Stimulated activated CD4-positive, alpha-beta T cell treated with anti-CD3 and anti-CD28 coated beads, TNF-alpha, amount 100 ng/mL, for 1 hour (primary cell): ENCODE data around the gene PRKAA2.
"Not testable (repeated sequence)": the region's sequence is repeated elsewhere in the genome, so short reads cannot be mapped to it uniquely, and the experiment has no call there.

Experiments used
- DNase-seq, 3 donors: peaks; one replicate each; pipeline ENCODE4 v3.0.0-alpha.2; 2020; ENCODE audit warnings: low read depth in 3 of 3, low spot score in 1 of 3

The PRKAA2 gene

DNA sequence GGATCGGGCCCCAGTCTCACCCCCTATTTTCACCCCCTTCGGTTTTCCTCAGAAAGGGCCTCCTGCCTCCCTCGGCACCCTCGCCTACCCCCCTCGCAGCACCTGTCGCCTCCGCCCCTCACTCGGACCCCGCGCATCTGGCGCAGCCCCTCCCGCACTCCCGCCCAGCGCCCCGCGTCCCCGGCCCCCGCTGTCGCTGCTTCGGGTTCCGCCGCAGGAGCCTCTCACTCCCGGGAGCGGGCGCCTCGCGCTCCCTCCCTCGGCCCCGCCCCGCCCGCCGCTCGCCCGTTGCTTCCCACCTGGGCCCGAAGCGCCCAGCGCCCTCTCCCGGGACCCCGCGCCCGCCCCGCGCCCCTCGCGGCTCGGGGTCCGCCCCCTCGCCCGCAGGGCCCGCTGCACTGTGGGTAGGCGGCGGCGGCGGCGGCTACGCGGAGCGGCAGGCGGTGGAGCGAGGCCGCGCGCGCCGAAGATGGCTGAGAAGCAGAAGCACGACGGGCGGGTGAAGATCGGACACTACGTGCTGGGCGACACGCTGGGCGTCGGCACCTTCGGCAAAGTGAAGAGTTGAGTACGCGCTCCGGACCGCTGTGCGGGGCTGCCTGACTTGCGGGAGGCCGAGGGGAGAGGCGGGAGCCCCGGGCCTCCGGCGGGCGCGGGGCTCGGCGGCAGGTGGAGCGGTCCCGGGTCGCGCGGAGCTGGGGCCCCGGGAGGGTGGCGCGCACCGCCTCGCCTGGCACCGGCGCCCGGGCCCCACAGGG, at the start of gene PRKAA2:
Gene PRKAA2, plus strand, starts transcription at position 396 of the 758 bp plus-strand sequence. Its CDS starts 74 bp downstream, at position 470.
- no peak for DNase-seq

DNA sequence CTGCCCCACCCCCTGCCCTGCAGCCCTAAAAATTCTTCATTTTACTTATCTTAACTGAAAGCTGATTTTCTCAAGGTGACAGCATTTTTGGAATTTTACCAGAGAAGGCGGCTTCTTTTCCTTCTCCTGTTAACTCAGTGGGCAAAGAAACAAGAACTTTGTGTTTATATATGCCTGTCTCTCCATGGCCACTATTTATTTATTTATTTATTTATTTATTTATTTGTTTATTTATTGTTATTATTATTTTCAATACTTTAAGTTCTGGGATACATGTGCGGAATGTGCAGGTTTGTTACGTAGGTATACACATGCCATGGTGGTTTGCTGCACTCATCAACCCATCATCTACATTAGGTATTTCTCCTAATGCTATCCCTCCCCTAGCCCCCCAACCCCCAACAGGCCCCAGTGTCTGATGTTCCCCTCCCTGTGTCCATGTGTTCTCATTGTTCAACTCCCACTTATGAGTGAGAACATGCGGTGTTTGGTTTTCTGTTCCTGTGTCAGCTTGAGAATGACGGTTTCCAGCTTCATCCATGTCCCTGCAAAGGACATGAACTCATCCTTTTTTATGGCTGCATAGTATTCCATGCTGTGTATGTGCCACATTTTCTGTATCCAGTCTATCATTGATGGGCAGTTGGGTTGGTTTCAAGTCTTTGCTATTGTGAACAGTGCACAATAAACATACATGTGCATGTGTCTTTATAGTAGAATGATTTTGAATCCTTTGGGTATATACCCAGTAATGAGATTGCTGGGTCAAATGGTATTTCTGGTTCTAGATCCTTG, 49.5 kb upstream of the PRKAA2 start:
- not testable (repeated sequence) for DNase-seq

DNA sequence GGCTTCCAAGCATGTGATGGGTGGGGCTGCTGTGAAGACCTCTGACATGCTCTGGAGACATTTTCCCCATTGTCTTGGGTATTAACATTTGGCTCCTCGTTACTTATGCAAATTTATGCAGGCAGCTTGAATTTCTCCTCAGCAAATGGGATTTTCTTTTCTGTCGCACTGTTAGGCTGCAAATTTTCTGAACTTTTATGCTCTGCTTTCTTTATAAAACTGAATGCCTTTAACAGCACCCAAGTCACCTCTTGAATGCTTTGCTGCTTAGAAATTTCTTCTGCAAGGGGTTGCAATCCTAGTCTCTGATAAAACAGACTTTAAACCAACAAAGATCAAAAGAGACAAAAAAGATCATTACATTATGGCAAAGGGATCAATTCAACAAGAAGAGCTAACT, 35.0 kb upstream of the PRKAA2 start:
- DNase-seq = not testable (repeated sequence)

DNA sequence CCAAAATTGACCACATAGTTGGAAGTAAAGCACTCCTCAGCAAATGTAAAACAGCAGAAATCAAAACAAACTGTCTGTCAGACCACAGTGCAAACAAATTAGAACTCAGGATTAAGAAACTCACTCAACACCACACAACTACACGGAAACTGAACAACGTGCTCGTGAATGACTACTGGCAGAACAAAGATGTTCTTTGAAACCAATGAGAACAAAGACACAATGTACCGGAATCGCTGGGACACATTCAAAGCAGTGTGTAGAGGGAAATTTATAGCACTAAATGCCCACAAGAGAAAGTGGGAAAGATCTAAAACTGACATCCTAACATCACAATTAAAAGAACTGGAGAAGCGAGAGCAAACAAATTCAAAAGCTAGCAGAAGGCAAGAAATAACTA, 34.3 kb upstream of the PRKAA2 start:
- not testable (repeated sequence) for DNase-seq

DNA sequence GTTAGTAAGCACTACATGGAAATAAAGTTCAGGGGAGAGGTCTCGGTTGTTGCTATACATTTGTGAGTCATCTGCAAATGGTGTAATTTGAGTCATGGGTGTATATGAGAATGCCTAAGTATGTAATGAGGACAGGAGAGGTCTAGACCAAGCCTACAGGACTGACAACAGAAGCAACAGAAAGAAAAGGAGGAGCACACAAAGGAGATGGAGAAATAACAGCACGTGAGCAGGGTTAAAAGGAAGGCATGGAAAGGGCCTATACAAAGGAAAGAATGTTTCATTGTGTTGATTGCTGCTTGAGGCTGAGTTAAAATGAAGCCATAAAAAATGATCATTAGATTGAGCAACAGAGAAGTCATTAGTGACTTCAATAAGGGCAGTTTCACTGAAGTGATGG, 28.0 kb upstream of the PRKAA2 start:
- no peak for DNase-seq

DNA sequence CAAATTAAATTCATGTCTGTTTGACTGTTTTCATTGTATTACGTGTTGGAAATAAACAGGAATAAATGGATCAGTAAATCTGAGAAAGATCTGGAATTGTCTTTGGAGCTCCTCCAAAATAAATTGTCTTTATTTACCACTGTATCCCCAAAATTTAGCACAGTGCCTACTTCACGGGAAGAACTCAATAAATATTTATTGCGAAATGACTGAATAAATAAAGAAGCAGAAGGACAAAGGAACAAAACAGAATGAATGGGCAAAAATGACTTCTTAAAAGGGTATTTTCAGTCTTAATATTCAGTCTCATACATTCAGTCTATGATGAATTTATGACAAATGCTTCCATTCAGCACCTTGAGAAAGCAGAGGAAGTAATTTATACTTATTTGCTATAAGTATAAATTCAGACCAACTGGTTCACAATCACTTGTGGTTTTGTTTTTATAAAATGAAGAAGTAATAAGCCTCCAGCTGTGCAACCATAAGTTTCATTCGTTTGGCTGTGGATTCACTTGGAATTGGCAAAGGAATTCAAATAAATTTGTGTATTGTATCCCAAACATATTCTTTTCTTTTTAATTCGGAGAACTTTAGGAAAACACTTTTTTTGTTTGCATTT, 19.2 kb upstream of the PRKAA2 start:
- no peak for DNase-seq

DNA sequence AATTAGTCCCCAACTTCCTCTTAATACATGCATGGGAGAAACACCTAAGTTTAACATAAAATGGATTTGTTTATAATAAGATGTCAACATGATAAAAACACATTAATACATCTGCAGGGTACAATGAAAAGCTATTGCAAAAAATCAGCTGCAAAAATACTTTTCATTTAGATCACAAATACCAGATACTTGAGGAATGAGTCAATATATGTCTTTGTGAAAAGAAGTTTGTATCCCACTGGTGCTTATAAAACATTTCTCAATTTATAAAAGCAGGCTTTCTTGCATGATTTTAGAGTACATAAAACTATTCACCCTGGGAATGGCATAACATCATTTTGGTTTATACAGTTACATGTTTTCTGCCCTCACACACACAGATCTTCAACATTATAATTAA, 18.6 kb upstream of the PRKAA2 start:
- no peak for DNase-seq

DNA sequence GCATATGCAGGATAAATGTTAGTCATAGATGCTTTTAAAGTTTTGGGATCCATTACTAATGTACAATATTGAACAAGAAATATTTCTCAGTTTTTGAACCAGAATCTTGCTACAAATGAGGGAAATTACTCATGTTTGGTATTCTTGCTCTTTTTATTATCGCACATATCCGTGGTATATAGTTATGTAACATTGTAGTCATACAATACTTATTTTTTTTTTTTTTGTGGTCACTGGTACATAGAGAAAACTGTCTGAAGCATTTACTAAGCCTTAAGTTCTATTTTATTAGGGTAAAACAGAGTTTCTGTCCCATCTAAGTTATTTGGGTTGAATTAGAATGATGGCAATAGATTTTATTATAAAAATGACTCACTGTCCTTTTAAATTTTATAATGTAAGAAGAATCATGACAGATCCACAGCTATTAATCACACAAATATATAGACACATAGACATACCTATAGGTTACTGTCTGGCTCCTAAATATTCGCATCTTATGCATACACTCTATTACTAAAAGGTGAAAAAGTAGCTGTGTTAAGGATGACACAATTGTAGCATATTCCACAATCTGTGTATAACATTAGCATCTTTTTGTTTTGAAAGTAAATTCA, 18.0 kb upstream of the PRKAA2 start:
- DNase-seq = no peak

DNA sequence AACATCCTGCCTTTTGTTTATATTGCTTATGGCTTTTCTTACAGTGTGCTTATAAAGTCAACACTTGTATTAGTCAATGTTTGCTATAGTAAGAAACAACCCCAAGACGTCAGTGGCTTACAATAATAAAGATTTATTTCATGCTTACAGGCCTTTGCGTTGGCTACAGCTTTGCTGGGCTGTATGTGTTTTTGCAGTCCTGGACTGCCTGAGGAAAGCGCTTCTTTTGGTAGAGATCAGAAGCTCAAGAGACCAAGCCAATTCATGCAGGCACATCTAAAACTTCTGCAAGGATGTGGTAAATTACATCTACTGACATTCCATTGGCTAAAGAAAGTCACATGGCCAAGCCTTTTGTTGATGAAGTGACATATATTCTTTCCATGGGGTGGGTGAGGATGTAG, 17.5 kb upstream of the PRKAA2 start:
- no peak for DNase-seq

DNA sequence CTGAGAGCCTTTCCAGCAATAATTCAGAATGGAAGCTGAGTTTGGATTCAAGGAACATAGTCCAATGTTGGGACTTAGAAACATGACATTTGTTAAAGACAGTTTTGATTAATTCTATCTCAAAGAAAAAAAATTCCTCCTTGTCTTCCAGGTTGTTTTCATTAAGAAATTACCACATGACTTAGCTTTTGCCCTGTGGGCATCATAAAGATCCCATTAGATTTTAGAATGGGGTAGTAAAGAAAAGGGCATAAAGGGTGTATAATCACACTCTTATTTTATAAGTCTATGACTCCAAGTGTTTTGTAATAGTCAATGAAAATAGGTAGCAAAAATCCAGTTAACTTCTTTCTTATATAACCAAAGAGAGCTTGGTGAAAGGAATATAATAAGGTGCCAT, 14.3 kb upstream of the PRKAA2 start:
- DNase-seq = no peak

DNA sequence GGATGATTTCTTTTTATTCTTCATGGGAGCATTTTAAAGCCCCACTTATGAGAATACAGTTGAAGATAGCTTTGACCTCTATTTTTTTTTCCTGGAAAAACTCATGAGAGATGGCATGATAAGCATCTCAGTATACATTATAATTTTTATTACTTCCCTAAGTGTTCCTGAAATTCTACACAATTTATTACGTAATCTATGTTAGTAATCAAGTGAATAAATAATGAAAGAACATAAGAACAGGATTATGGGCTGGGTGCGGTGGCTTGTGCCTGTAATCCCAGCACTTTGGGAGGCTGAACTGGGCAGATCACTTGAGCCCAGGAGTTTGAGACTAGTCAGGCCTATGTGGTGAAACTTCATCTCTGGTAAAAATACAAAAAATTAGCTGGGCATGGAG, 13.2 kb upstream of the PRKAA2 start:
- DNase-seq = no peak

DNA sequence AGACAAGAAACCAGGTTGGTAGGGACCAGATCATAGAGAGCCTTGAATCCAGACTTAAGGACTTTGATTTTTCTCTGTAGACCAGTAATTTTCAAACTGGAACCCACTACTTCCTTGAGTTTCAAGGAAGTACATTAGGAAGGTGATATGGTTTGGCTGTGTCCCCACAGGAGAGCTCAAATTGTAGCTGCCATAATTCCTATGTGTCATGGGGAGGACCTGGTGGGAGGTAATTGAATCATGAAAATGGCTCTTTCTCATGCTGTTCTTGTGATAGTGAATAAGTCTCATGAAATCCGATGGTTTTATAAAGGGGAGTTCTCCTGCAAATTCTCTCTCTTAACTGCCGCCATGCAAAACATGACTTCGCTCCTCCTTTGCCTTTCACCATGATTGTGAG, 10.1 kb upstream of the PRKAA2 start:
- DNase-seq = no peak

DNA sequence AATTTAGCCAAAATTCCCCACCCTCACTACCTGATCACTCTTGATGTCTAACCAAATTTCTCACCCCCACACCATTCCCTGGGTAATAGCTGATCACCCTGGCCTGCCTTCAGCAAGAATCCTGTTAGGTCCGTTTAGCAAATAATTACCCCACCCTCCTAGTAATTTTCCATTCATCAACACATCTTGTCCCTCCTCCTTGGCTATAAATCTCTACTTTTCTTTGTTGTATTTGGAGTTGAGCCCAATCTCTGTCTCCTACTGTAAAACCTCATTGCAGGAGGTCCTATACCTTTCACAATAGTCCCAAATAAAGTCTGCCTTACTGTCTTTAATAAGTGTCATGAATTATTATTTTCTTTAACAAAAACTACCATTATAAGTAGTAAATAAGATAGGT, 6.9 kb upstream of the PRKAA2 start:
- DNase-seq = no peak

DNA sequence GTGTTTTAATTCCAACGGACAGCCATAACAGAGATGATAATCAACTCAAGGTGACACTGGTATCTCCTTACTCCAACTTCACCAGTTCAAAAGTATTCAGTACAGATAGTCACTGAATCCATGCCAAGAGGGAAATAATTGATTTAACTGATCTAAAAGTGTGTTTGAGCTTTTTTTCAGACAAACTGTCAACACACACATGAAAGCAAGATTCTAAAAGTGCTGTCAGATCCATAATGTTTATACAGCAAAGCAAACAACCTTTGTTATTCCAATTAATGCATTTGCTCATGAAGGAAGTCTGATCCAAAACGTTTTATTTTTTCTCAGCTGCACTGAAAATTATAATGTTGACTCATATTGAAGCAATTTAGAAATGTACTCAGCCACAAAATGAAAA, 5.9 kb upstream of the PRKAA2 start:
- no peak for DNase-seq

DNA sequence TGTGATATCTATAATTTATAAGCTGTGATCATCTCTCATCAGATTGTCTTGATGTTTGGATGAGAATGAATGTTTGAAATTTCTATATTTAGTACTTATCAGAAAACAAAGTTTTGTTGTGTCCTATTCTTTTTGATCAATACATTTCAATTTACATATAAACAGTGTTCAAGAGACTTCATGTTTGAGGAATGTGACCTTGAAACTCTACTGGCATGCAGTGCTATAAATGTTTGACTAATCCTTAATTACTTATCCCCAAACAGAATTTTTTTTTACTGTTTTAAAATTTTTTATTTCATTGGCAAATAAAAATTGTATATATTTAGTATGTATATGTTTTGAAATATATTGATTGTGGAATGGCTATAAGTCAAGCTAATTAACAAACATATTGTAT, 1.5 kb upstream of the PRKAA2 start:
- DNase-seq = no peak

DNA sequence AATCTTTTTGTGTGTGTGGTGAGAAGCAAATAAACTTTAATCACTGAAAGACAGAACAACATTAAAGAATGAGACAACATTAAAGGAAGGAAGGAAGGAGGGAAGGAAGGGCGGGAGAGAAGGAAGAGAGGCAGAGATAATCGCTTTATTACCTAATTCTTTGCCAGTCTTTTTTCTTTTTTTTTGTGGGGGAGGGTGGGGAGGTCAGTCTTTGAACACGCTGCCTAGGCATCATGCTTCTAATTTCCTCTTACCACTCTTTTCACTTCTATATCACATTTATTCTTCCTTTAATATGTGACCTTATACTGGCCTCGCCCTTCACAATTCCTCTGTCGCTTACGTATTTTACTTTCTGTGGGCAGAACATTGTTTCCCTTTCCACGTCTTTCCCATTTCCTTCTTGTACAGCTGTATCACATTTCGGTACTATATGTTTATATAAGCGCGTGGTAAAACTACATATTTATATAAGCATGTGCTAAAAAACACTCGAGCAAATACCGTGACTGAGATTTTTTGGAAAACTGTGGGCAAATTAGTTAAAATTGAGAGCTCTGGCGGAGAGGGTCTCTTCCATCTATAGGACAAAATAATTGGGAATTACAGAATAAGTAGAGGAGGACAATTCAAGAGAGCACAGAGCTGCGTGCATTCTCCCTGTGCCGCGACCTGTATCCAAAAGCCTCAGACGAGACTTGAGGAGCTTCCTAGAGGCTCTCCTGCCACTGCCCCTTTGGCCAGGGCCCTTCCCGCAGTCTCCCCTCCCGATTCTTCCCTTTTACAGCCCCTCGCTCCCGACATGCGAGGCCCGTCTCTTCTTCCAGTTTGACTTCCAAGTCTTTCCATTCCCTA, 823 bp upstream of the PRKAA2 start:
- no peak for DNase-seq

DNA sequence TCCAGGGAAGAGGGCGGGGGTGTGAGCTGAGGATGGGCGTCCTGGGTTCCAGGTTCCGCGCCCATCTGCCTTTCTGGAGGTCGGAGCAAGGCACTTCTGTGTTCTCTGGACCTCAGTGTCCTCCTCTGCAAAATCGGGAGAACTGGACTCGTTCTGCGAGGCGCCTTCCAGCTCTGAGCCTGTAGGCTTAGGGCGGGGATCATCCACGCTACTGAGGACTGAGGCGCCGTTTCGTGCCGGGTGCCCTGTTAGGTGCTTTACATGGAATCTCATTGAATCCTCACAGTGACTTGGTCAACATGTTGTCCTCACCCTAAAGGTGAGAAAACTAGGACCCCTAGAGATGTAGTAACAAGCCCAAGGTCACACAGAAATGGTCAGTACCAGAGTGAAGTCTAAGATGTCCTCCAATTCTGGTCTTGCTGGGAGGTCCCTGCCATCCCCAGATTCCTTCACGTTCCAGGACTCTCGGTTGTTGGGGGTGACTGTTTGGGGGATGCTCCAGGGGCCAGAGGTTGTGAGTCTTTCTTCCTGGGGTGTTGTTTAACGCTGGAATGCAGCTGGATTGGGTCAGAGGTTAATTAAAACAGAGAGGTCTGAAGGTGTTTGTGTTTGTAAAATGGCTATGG, 677 bp downstream of the PRKAA2 start:
- no peak for DNase-seq

DNA sequence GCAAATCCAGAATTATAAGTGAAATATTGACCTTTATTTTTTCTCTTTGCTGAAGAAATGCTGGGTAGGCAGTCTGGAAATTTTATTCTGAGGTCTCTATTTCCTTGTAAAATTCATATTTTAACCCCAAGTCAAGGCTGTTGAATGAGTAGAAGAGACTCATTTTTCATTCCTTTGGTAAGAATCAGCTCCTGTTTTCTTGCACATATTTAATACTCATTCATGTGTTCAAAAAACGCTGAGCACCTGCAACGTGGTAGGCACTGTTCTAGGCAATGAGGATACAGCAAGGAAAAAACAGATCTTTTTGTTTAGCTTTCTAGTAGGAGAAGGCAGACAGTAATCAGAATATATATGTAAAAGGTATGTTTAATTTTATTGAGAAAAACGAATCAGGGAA, 1.5 kb downstream of the PRKAA2 start:
- no peak for DNase-seq

DNA sequence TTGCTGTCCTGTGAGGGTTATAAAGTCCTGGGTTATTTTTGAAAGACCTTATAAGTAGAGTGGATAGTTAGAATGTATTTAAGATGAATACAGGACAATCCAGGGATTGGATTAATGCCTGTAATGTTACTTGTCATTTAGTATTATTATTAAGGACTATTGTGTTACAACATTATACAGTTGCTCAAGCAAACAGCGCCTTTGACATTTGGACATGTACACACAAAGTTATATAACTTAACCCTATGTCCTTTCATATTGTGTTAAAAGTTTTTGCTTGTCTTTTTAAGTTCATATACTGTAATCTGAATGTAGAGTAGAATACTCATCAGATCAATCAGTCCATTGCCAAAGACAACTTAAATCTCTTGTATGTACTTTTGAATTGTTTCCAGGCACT, 2.0 kb downstream of the PRKAA2 start:
- DNase-seq = no peak

DNA sequence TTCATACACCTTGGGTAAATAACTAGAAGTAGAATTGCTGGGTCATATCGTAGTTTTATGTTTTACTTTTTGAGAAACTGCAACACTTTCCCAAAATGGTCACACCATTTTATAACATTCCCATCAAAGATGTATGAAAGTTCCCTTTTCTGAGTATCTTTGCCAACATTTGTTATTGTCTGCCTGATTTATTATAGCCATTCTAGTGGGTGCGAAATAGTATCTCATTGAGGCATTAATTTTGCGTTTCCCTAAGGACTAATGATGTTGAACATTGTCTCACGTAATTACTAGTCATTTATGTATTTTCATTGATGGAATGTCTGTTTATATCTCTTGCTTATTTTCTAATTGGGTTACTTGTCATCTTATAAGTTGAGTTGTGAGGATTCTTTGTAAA, 3.4 kb downstream of the PRKAA2 start:
- DNase-seq = no peak
